HepG2 (cell line): ENCODE measurements around the gene ABHD17C.

Source experiments
- CEBPG ChIP-seq: IDR thresholded peaks from 2 replicates; pipeline ENCODE4 v1.6.1; 2016
- RAD21 ChIP-seq: fragments of 450-650 bp; formaldehyde crosslinking; IDR thresholded peaks from 2 replicates; pipeline ENCODE4 v1.5.0; 2020; ENCODE audit warnings: mild to moderate bottlenecking
- TCF7 ChIP-seq: sonication (generic); IDR thresholded peaks from 2 replicates; pipeline ENCODE4 v1.6.1; 2016; ENCODE audit warnings: antibody characterized with exemption, low read depth
- TF ChIP-seq, protein P1 (sequence below): sonication (generic); formaldehyde crosslinking; IDR thresholded peaks from 2 replicates; pipeline ENCODE4 v1.5.0; 2020; ENCODE audit warnings: mild to moderate bottlenecking, missing genetic modification reagents, moderate library complexity

DNA sequence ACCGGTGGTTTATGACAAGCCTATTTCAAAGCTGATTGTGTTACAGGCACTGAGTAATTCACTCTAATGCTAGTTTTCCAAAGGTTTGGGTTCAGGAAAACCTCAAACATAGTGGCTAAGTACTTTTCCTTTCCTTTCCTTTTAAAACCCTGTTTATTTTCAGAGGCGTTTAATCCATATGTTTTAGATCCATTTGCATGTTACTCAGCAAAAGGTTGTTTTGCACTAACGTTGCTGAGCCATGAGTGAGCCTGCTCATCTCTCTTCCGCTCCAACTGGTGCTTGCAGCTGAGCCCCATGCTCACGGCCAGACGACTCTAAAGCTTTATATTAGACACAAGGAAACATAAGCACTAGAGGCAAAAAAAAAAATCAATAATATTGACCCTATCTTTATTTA lies 93.4 kb downstream of the ABHD17C start:
- TF ChIP-seq RAD21 (no peak), CEBPG (CRISPR knock-in tag) (no peak), TCF7 (no peak)
- TF ChIP-seq, protein P1, sequence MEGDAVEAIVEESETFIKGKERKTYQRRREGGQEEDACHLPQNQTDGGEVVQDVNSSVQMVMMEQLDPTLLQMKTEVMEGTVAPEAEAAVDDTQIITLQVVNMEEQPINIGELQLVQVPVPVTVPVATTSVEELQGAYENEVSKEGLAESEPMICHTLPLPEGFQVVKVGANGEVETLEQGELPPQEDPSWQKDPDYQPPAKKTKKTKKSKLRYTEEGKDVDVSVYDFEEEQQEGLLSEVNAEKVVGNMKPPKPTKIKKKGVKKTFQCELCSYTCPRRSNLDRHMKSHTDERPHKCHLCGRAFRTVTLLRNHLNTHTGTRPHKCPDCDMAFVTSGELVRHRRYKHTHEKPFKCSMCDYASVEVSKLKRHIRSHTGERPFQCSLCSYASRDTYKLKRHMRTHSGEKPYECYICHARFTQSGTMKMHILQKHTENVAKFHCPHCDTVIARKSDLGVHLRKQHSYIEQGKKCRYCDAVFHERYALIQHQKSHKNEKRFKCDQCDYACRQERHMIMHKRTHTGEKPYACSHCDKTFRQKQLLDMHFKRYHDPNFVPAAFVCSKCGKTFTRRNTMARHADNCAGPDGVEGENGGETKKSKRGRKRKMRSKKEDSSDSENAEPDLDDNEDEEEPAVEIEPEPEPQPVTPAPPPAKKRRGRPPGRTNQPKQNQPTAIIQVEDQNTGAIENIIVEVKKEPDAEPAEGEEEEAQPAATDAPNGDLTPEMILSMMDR (CRISPR knock-in tag): no peak
